ENCODE results near the gene HERC2. TPM values are rescaled to one million over a fixed set of nuclear protein-coding genes. Genes with fewer than 3 reads are reported as not detected.
"Not testable (repeated sequence)": the region's sequence is repeated elsewhere in the genome, so short reads cannot be mapped to it uniquely, and the experiment has no call there.

Gene HERC2
- total RNA-seq, 1 experiment from 2014 or later, result 40.0 TPM

DNA sequence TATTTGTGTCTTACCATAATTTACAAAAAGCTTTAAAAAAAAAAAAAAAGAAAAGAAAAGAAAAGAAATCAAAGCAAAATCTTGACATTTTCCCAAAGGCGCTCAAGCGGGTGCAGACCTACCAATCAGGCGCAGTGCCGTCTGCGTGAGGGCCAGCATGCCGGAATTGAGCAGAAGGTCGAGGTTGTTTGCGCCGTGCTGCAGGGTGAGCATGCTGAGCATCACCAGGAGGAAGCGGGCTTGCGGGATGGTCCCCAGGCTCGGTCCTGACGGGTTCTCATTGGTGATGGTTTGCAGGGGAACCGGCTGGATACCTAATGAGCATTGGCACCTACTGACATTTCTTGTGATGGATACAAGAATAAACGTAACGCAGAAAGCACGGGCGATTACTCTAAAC lies 93.9 kb downstream of the HERC2 start:
- H3K4me3 ChIP-seq, result no peak overlapping the region
- no peak for DNase-seq (ENCODE audit: low read depth in 1 of 2, low spot score in 2 of 2)
- no peak overlapping the region for H3K27ac ChIP-seq
- H3K27me3 ChIP-seq (replicated peaks), result no peaks in the 10 kb centered on the region
- H3K4me1 ChIP-seq (replicated peaks), result no peaks in the 10 kb centered on the region
- H3K36me3 ChIP-seq, result peaks cover 10% of the 10 kb centered on the region
- H3K9me3 ChIP-seq (replicated peaks), result no peaks in the 10 kb centered on the region

GRCh38 chr15:28227303-28227702 lies 94.7 kb downstream of the HERC2 start:
- H3K4me3 ChIP-seq; H3K4me1 ChIP-seq (replicated peaks); H3K27me3 ChIP-seq (replicated peaks); DNase-seq (ENCODE audit: low read depth in 1 of 2, low spot score in 2 of 2); H3K9me3 ChIP-seq (replicated peaks); H3K27ac ChIP-seq: not testable (repeated sequence)
- peaks cover 10% of the 10 kb centered on the region for H3K36me3 ChIP-seq

DNA sequence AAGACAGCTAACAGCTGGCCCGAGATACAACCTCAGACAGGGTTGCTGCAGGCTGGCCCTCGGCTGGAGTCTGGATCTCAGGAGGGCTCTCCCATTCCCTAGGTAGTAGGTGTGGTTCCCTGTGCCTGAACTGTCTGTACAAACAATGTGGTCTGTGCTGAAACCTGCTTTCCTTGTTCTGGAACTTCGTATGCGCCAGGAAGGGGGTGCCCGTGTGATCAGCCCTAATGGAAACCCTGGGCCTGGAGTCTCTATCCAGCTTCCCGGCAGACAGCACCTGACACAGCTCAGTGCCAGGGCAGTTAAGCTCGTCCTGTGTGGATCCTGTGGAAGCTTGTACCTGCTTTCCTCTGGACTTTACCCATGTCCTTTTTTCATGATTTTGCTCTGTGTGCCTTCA lies 99.4 kb downstream of the HERC2 start:
- peaks cover 16% of the 10 kb centered on the region for H3K36me3 ChIP-seq
- not testable (repeated sequence) for H3K27me3 ChIP-seq (replicated peaks); H3K9me3 ChIP-seq (replicated peaks); H3K27ac ChIP-seq; DNase-seq (ENCODE audit: low read depth in 1 of 2, low spot score in 2 of 2); H3K4me3 ChIP-seq; H3K4me1 ChIP-seq (replicated peaks)

DNA sequence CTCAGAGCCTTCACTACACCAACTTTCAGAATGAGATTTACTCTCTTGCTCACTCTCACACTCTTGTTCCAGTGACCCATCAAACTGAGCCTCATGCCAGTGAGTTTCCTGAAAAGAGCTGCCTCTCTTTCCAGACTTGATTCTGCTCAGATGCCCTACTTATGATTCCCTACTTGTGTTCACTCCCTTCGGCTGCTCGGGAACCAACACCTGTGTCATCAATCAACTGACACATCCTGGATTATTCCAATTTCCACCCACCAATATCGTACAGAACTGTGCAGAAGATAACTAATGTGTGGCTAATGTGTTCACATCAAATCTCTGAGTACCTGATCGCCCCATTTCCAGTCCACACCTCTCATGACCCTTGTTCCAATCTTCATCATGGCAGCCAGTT lies 100.3 kb downstream of the HERC2 start:
- H3K9me3 ChIP-seq (replicated peaks); DNase-seq (ENCODE audit: low read depth in 1 of 2, low spot score in 2 of 2); H3K27me3 ChIP-seq (replicated peaks); H3K4me1 ChIP-seq (replicated peaks); H3K27ac ChIP-seq; H3K4me3 ChIP-seq: not testable (repeated sequence)
- peaks cover 15% of the 10 kb centered on the region for H3K36me3 ChIP-seq

DNA sequence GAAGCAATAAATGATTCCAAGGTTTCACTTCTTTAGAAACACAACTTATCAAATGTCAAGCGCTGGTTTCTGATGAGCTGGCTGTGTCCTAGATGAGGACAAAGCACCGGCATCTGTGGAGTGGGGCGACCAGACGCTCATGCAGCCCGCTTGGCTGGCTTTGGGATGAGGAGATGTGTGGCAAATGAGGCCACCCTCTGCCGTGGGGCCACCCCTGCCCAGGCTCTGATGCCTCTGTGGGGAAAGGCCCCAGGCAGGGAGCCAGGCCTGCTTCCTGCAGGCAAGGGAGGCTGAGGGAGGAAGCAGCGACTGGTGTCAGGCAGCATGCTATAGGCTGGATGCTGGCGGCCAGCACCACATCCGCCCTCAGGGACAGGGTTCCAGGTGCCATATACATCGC lies 102.9 kb downstream of the HERC2 start:
- Histone ChIP-seq H3K9me3 (replicated peaks) (no peaks in the 10 kb centered on the region), H3K4me1 (replicated peaks) (no peaks in the 10 kb centered on the region), H3K27me3 (replicated peaks) (no peaks in the 10 kb centered on the region), H3K4me3 (no peak overlapping the region), H3K36me3 (peaks cover 15% of the 10 kb centered on the region), H3K27ac (no peak overlapping the region)
- DNase-seq (ENCODE audit: low read depth in 1 of 2, low spot score in 2 of 2), result no peak

GRCh38 chr15:28216946-28217546 lies 104.9 kb downstream of the HERC2 start:
- H3K27ac ChIP-seq; DNase-seq (ENCODE audit: low read depth in 1 of 2, low spot score in 2 of 2); H3K4me1 ChIP-seq (replicated peaks); H3K27me3 ChIP-seq (replicated peaks); H3K4me3 ChIP-seq; H3K9me3 ChIP-seq (replicated peaks): not testable (repeated sequence)
- H3K36me3 ChIP-seq, result peaks cover 15% of the 10 kb centered on the region

GRCh38 chr15:28215521-28215920 lies 106.5 kb downstream of the HERC2 start:
- H3K4me3 ChIP-seq; H3K27ac ChIP-seq; DNase-seq (ENCODE audit: low read depth in 1 of 2, low spot score in 2 of 2); H3K9me3 ChIP-seq (replicated peaks); H3K27me3 ChIP-seq (replicated peaks); H3K4me1 ChIP-seq (replicated peaks): not testable (repeated sequence)
- H3K36me3 ChIP-seq, result peaks cover 15% of the 10 kb centered on the region

- not testable (repeated sequence) for H3K27me3 ChIP-seq (replicated peaks); H3K9me3 ChIP-seq (replicated peaks); H3K4me3 ChIP-seq; H3K27ac ChIP-seq; H3K4me1 ChIP-seq (replicated peaks); H3K36me3 ChIP-seq; DNase-seq (ENCODE audit: low read depth in 1 of 2, low spot score in 2 of 2)
Observed at GRCh38 chr15:28214006-28214790, 107.8 kb downstream of the HERC2 start.

GRCh38 chr15:28213393-28213792 lies 108.6 kb downstream of the HERC2 start:
- H3K27ac ChIP-seq; DNase-seq (ENCODE audit: low read depth in 1 of 2, low spot score in 2 of 2); H3K27me3 ChIP-seq (replicated peaks); H3K36me3 ChIP-seq; H3K9me3 ChIP-seq (replicated peaks); H3K4me3 ChIP-seq; H3K4me1 ChIP-seq (replicated peaks): not testable (repeated sequence)

DNA sequence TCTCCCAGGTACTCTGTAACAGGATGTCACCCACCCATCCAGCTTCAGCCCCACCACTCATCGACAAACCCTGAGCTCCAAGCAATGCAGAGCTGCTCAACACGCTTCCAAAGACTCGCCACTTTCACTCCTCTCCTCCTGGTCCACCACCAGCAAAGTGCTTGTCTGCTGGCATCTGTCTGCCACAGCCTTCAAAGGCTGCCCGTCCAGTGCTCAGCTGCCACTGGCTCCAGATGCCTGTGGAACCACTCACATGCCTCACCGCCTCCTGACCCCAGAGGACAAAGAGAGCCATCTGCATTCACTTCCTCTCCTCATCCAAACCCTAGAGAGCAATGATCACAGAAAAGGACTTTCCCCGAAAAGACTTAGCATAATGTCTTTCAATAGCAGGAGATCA lies 113.4 kb downstream of the HERC2 start:
- no peak overlapping the region for H3K27ac ChIP-seq
- no peaks in the 10 kb centered on the region for H3K4me1 ChIP-seq (replicated peaks)
- H3K27me3 ChIP-seq (replicated peaks), result no peaks in the 10 kb centered on the region
- no peak for DNase-seq (ENCODE audit: low read depth in 1 of 2, low spot score in 2 of 2)
- no peaks in the 10 kb centered on the region for H3K36me3 ChIP-seq
- H3K4me3 ChIP-seq, result no peak overlapping the region
- no peaks in the 10 kb centered on the region for H3K9me3 ChIP-seq (replicated peaks)

- DNase-seq (ENCODE audit: low read depth in 1 of 2, low spot score in 2 of 2); H3K4me1 ChIP-seq (replicated peaks); H3K27ac ChIP-seq; H3K36me3 ChIP-seq; H3K4me3 ChIP-seq; H3K9me3 ChIP-seq (replicated peaks); H3K27me3 ChIP-seq (replicated peaks): not testable (repeated sequence)
Observed at GRCh38 chr15:28205640-28206039, 116.3 kb downstream of the HERC2 start.

- H3K9me3 ChIP-seq (replicated peaks); H3K36me3 ChIP-seq; H3K27ac ChIP-seq; H3K27me3 ChIP-seq (replicated peaks); H3K4me3 ChIP-seq; DNase-seq (ENCODE audit: low read depth in 1 of 2, low spot score in 2 of 2); H3K4me1 ChIP-seq (replicated peaks): not testable (repeated sequence)
Observed at GRCh38 chr15:28203055-28203828, 118.7 kb downstream of the HERC2 start.

DNA sequence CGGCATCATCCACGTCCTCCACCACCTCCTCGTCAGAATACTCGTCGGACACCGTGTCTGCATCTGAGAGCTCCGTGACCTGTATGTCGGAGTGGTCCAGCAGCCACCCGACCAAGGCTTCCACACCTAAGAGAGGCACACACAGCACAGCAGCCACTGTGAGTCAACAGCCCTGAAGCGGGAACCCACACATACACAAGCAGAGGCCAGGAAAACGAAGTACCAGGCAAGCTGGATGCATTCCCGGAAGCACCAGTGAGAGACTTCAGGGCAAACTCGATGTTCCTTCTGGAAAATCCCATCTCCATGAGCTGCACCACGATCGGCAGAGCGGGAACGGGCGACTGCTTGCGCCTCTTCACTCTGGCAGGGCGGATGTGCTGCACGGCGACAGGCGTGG lies 119.9 kb downstream of the HERC2 start:
- H3K36me3 ChIP-seq; DNase-seq (ENCODE audit: low read depth in 1 of 2, low spot score in 2 of 2); H3K4me1 ChIP-seq (replicated peaks); H3K27me3 ChIP-seq (replicated peaks); H3K4me3 ChIP-seq; H3K9me3 ChIP-seq (replicated peaks); H3K27ac ChIP-seq: not testable (repeated sequence)

DNA sequence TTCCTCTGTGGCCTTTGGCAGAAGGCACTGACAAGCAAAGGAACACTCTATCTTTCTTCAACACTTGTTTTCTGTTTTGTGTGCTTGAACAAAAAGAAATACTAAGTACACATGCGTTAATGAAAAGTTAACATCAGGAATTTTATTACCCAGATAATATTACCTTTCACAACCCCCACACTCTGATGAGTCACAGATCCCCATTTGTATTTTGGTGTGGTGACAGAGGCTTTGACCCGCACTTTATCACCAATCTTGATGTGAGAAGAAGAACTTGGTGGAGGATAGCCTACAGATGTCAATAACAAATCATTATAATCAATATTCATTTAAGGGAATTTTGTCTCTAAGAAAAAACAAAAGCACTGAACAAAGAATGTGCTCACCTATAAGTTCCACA lies 123.8 kb downstream of the HERC2 start:
- not testable (repeated sequence) for H3K4me3 ChIP-seq; H3K27ac ChIP-seq; H3K36me3 ChIP-seq; H3K9me3 ChIP-seq (replicated peaks); H3K27me3 ChIP-seq (replicated peaks); DNase-seq (ENCODE audit: low read depth in 1 of 2, low spot score in 2 of 2); H3K4me1 ChIP-seq (replicated peaks)

Measured in SJSA1 (cell line).